GM21529 (cell line): ENCODE data around the gene GHITM.

ENCODE experiments used
- ATAC-seq: cut with Tn5 transposase; IDR thresholded peaks from one replicate; pipeline ENCODE4 v1.9.1; 2021; ENCODE audit not compliant: unreplicated experiment

The GHITM gene

DNA sequence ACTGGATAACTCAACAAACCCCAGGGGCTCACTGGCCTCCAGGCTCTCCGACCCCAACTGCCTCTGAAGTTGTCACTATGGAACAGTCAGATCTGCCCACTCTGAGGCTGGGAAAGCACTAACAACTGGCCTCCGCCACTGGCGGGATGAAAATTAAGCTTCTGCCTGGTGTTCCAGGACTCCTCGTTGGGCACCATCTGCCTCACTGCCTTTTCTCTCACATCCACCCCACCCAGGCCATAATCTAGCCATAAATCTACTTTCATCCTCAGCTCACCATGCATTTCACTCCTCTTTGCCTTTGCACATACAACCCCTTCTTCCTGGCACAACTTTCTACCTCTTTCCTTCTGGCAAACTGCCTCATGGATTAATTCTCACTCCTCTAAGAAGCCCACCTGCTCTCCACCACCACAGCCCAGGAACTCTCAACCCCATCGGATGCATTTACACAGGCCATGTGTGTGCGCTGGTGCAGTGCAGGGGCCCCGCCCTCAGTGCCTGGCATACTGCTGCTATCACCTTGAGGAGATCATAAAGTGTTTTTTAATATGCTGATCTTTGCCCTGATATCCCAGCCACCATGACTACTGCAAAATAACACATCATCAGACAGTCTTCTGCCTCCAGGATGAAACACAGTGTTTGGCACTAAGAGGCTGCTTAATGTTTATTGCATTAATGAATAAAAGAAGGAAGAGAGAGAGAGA, 59.1 kb downstream of the GHITM start:
- ATAC-seq = no peak

DNA sequence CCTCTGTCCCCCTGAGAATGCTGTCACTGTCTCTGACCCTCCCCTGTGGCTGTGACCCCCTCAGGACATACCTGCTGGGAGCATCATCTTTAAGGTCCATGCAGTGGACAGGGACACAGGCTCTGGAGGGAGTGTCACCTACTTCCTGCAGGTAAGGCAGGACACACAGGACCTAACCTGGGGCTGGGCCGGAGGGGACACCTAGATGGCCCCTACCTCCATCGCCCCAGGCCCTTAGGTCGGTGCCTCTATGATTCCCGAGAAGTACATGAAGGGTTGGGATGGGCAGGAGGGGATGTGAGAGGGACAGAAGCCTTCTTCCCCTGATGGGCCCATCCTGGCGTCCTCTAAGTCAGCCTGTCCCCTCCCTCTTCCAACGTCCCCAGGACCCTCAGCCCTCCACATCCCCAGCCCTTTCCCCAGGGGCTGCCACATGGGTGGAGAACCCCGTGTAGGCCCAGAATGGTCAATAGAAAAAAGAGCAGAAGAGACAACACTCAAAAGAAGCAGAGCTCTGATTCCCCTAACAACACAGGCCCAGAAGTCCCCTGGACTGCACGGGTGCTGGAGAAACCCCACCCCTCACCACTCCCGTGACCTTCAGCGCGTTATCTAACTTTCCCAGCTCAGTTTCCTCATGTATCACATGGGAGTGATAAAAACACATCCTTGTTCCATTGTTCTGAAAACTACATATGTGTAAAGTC, 61.4 kb downstream of the GHITM start:
- ATAC-seq = no peak

DNA sequence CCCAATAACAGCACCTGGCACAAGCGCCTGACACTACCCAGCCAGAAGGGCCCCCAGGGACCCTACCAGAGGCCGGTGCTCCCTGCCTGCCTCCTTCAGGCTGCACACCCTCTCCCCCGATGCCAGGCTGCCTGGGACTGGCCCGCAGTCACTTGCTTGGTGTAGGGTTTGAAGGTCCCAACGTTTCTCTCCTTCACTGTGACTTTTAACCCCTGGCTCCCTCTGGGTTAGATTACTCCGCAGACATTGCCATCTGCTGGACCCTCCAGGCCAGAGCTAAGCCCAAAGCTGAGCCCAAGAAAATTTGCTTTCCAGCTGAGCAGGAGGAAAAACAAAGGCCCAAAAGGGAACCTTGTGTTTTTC, 61.9 kb downstream of the GHITM start:
- no peak for ATAC-seq

DNA sequence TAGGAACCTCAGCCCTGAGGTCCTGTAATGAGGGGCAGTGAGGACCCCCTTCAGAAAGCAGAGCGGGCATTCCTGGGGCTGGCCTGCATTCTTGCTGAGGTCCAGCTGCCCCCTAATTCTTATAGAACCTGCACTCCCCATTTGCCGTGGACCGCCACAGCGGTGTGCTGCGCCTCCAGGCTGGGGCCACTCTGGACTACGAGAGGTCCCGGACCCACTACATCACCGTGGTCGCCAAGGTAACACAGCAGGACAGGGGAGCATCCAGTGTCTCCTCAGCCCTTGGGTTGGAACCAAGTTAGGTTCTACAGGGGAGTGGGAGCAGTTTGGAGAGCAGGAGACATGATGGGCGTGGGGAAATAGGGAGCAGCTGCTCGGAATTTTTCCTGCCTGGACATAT, 62.4 kb downstream of the GHITM start:
- ATAC-seq = no peak

DNA sequence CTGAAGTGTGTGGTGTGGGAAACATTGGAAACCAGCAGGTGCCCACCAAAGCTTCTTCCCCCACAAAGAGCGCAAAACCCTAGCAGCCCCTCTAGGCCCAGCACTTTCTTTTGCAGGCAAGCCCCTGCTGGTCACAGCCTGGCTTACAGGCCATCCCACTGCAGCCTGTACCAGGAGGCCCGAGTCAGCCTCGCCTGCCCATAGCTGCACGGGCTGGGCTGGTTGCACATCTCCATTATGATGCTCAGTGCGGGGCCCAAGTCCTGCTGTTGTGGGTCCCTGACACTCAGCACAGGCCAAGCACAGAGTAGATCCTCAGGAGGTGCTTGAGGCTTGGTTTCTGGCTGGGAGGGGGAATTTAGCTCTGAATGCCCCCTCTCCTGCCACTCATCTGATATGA, 63.0 kb downstream of the GHITM start:
- no peak for ATAC-seq
